Coronary artery (tissue), 2 donors: Measurements from ENCODE around the gene GATB.

Experiments
- DNase-seq: peaks from one replicate; pipeline ENCODE4 v3.0.0-alpha.2; 2017; ENCODE audit warnings: low spot score
- H3K27ac ChIP-seq, 2 donors: fragments of 200-600 bp; sonication (generic); one replicate each; pipeline ENCODE4 v1.5.1; 2016 to 2019
- H3K4me3 ChIP-seq: fragments of 200-600 bp; sonication (generic); 2 replicates; pipeline ENCODE4 v1.5.1; 2016; ENCODE audit warnings: mild to moderate bottlenecking, moderate library complexity
- CTCF ChIP-seq: fragments of 200-600 bp; sonication (generic); IDR thresholded peaks from one replicate; pipeline ENCODE4 v1.5.1; 2019; ENCODE audit warnings: antibody characterized with exemption

GATB gene

GRCh38 chr4:151668689-151669402, 92.0 kb downstream of the GATB start:
- Histone ChIP-seq H3K27ac (no peak overlapping the region), H3K4me3 (no peak overlapping the region)
- TF ChIP-seq CTCF, result no peak
- DNase-seq, result no peak

GRCh38 chr4:151667666-151668065, 93.1 kb downstream of the GATB start:
- Histone ChIP-seq H3K27ac (no peak overlapping the region), H3K4me3 (no peak overlapping the region)
- no peak for DNase-seq
- no peak for TF ChIP-seq CTCF

DNA sequence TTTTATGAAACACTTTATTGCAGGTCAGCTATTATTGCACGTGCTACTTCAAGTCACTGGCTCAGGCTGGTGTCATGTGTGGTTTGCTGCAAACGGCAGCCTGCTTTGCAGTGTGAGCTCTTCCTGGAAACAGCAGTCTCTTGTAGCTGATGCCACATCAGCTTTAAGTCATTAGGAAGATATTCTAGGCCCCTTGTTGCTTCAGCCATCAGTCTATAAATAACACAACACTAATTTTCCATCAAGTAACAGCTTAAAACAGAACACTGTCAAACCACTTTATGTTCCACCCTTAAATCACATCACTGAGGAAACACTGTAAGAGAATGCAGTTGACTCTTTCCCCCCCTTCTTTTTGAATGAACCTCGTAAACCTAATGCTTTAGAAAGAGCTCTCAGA, 93.8 kb downstream of the GATB start:
- DNase-seq, result no peak

GRCh38 chr4:151666501-151666900, 94.3 kb downstream of the GATB start:
- TF ChIP-seq CTCF, result no peak
- H3K4me3 ChIP-seq, result no peak overlapping the region
- no peak for DNase-seq
- no peak overlapping the region for H3K27ac ChIP-seq

More for the DNA sequence above, 93.8 kb downstream of the GATB start:
- no peak overlapping the region for H3K27ac ChIP-seq
- no peak overlapping the region for H3K4me3 ChIP-seq
- TF ChIP-seq CTCF, result no peak

- H3K4me3 ChIP-seq, result no peak overlapping the region
- H3K27ac ChIP-seq, result no peak overlapping the region
- no peak for DNase-seq
- no peak for TF ChIP-seq CTCF
These were observed 95.1 kb downstream of the GATB start for GRCh38 chr4:151665785-151666127.

DNA sequence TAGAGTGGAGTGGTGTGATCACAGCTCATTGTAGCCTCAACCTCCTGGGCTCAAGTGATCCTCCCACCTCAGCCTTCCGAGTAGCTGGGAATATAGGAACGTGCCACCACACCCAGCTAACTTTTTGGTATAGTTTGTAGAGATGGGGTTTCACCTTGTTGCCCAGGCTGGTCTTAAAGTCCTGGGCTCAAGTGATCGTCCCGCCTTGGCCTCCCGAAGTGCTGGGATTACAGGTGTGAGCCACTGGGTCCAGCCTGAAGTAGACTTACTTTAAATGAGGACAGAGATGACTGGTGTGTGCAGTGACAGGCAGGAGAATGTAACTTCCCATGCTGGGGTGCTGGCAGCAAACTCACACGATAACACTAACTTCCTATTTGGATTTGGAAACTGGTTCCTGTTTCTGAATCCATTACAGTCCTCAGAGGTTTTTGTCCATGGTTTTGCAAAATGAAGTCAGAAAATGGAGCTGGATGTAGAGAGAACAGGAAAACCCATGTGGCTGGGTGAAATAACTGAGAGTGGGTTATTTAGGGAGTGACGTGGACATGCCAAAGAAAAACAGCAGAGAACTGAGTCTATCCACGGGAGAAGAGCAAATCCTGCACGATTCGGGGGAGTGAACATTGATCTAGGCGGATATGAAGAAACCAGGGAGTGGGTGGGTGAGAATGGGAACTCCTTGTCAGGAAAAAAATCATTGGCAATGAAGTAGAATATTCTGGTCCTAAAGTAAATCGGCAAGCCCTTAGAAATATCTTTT, 95.6 kb downstream of the GATB start:
- H3K27ac ChIP-seq, result no peak overlapping the region
- DNase-seq, result no peak
- no peak overlapping the region for H3K4me3 ChIP-seq
- no peak for TF ChIP-seq CTCF

- Histone ChIP-seq H3K4me3 (no peak overlapping the region), H3K27ac (no peak overlapping the region)
- no peak for DNase-seq
- no peak for TF ChIP-seq CTCF
These were observed 96.5 kb downstream of the GATB start for GRCh38 chr4:151664289-151664688.
